MM.1S (cell line): ENCODE results near the gene MPND.

ENCODE experiments used
- DNase-seq: peaks from one replicate; pipeline ENCODE4 v3.0.0-alpha.2; 2015
- H2AFZ ChIP-seq: fragments of 300-600 bp; sonication (generic); 2 replicates; pipeline ENCODE4 v1.6.0; 2016; ENCODE audit warnings: antibody characterized with exemption, low read length
- H3F3A ChIP-seq: fragments of 300-600 bp; sonication (generic); 2 replicates; pipeline ENCODE4 v1.6.1; 2016; ENCODE audit warnings: mild to moderate bottlenecking, antibody characterized with exemption, low read length, moderate library complexity, mixed read lengths; ENCODE audit not compliant: insufficient read depth
- H3K27ac ChIP-seq: fragments of 300-600 bp; sonication (generic); 2 replicates; pipeline ENCODE4 v1.5.1; 2016; ENCODE audit warnings: mild to moderate bottlenecking, low read length
- H3K27me3 ChIP-seq: fragments of 300-600 bp; sonication (generic); replicated peaks from 2 replicates; pipeline ENCODE4 v1.6.0; 2016; ENCODE audit warnings: low read length; ENCODE audit not compliant: insufficient read depth
- H3K36me3 ChIP-seq: fragments of 300-600 bp; sonication (generic); replicated peaks from 2 replicates; pipeline ENCODE4 v1.6.1; 2016; ENCODE audit warnings: mild to moderate bottlenecking, low read length, mixed read lengths; ENCODE audit not compliant: insufficient read depth
- H3K4me1 ChIP-seq: fragments of 300-600 bp; sonication (generic); 2 replicates; pipeline ENCODE4 v1.6.1; 2016; ENCODE audit warnings: low read length, mixed read lengths
- H3K4me2 ChIP-seq: fragments of 300-600 bp; sonication (generic); 2 replicates; pipeline ENCODE4 v1.6.0; 2016; ENCODE audit warnings: low read depth, low read length
- H3K4me3 ChIP-seq: fragments of 300-600 bp; sonication (generic); 2 replicates; pipeline ENCODE4 v1.5.1; 2016; ENCODE audit warnings: low read length, mixed read lengths
- H3K79me2 ChIP-seq: fragments of 300-600 bp; sonication (generic); 2 replicates; pipeline ENCODE4 v1.6.1; 2016; ENCODE audit warnings: mixed run types, low read length, mixed read lengths
- H3K9ac ChIP-seq: fragments of 300-600 bp; sonication (generic); 2 replicates; pipeline ENCODE4 v1.6.1; 2016; ENCODE audit warnings: low read length, mixed read lengths
- H3K9me2 ChIP-seq: fragments of 300-600 bp; sonication (generic); replicated peaks from 2 replicates; pipeline ENCODE4 v1.6.1; 2016; ENCODE audit warnings: mild to moderate bottlenecking, low read length, mixed read lengths; ENCODE audit not compliant: insufficient read depth
- H3K9me3 ChIP-seq: fragments of 300-600 bp; sonication (generic); replicated peaks from 2 replicates; pipeline ENCODE4 v1.6.1; 2016; ENCODE audit warnings: mild to moderate bottlenecking, low read length, mixed read lengths; ENCODE audit not compliant: insufficient read depth
- H4K20me1 ChIP-seq: fragments of 300-600 bp; sonication (generic); 2 replicates; pipeline ENCODE4 v1.6.1; 2016; ENCODE audit warnings: mild to moderate bottlenecking, low read length, moderate library complexity, mixed read lengths; ENCODE audit not compliant: insufficient read depth
- EZH2 ChIP-seq: fragments of 300-600 bp; sonication (generic); optimal IDR thresholded peaks from 2 replicates; pipeline ENCODE3; 2017; ENCODE audit warnings: low read depth, mild to moderate bottlenecking, antibody characterized with exemption, low read length, mixed read lengths
- EZH2phosphoT487 ChIP-seq: fragments of 300-600 bp; sonication (generic); IDR thresholded peaks from 2 replicates; pipeline ENCODE4 v1.6.1; 2018; ENCODE audit warnings: antibody characterized with exemption, low read length
- TF ChIP-seq, protein P1 (sequence below): fragments of 300-600 bp; sonication (generic); IDR thresholded peaks from 2 replicates; pipeline ENCODE4 v1.5.1; 2016; ENCODE audit warnings: antibody characterized with exemption, low read length, mixed read lengths

Gene MPND

DNA sequence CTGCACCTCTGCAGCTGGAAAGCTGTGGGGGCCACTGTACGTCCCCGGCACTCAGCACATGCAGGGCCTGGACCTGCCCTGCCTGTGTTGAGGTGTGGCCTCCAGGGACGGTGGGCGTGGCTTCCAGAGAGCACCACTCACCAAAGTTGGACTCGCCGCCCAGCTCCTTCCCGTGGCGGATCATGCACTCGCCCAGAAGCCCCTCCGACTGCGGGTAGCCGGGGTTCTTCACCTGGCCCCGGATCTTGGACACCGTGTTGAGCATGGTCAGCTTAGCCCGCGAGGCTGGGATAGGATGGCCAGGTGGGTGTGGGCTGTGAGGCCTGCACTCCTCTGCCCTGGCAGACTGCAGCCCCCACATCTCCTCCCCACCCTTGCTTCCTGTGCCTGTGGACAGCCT, 22.0 kb downstream of the MPND start:
- DNase-seq = no peak
- peaks cover 19% of the 10 kb centered on the region for H3K79me2 ChIP-seq
- H3K4me2 ChIP-seq = no peak overlapping the region
- peaks cover 17% of the 10 kb centered on the region for H3K4me1 ChIP-seq
- no peaks in the 10 kb centered on the region; the same call in 1 of the 2 replicates for H4K20me1 ChIP-seq
- H3F3A ChIP-seq = peaks cover 17% of the 10 kb centered on the region
- no peaks in the 10 kb centered on the region for H3K9me2 ChIP-seq
- TF ChIP-seq EZH2phosphoT487 (no peak), EZH2 (no peak)
- TF ChIP-seq, protein P1, sequence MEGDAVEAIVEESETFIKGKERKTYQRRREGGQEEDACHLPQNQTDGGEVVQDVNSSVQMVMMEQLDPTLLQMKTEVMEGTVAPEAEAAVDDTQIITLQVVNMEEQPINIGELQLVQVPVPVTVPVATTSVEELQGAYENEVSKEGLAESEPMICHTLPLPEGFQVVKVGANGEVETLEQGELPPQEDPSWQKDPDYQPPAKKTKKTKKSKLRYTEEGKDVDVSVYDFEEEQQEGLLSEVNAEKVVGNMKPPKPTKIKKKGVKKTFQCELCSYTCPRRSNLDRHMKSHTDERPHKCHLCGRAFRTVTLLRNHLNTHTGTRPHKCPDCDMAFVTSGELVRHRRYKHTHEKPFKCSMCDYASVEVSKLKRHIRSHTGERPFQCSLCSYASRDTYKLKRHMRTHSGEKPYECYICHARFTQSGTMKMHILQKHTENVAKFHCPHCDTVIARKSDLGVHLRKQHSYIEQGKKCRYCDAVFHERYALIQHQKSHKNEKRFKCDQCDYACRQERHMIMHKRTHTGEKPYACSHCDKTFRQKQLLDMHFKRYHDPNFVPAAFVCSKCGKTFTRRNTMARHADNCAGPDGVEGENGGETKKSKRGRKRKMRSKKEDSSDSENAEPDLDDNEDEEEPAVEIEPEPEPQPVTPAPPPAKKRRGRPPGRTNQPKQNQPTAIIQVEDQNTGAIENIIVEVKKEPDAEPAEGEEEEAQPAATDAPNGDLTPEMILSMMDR = no peak
- H3K27ac ChIP-seq = no peak overlapping the region
- no peak overlapping the region for H3K4me3 ChIP-seq
- H2AFZ ChIP-seq = no peak overlapping the region
- no peaks in the 10 kb centered on the region for H3K27me3 ChIP-seq
- H3K9me3 ChIP-seq = no peaks in the 10 kb centered on the region
- H3K36me3 ChIP-seq = 0 out of 2 replicates have a peak, but pooled peaks cover 4% of the 10 kb centered on the region
- no peak overlapping the region for H3K9ac ChIP-seq

DNA sequence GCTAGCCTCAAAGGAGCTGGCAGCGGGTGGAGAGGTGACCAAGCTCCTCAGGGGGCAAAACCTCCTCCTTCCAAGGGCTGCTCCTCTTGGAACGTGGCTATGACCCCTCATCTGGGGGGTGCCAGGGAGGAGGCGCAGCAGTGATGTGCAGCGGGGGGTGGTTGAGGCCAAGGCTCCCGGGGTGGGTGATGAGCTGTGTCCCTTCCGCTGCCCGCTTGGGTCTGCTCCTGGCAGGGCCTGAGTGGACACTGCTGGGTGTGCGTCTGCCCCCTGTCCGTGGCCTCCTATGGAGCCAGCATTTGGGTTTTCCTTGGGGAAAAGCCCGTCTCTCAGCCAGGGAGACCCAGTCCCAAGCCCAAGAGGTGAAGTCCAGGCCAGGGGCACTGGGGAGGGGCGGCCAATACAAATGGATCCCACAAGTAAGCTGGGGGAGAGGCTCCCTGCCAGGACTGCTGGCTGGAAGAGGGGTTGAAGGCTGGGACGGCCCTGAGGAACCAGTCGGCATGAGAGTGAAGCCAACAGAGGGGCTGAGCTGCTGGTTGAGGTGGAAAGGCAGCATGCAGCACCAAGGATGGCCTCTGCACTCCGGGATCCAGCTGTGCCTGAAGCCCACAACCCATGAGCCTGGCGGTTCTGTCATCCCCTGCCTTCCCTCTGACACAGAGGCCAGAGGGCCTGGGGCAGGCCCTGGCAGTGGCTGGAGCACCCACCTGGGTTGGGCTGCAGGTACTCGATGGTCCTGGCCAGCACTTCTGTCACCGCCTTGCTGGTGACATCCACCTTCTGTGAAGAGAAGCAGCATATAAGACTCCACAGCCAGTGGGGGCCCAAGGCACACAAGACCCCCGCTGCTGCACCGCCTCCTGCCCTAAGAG, 22.7 kb downstream of the MPND start:
- no peak for DNase-seq
- H3K4me1 ChIP-seq = peaks cover 24% of the 10 kb centered on the region
- H3K9me3 ChIP-seq = no peaks in the 10 kb centered on the region
- no peaks in the 10 kb centered on the region; the same call in 1 of the 2 replicates for H4K20me1 ChIP-seq
- H3K9ac ChIP-seq = no peak overlapping the region
- no peak overlapping the region for H3K4me3 ChIP-seq
- H3K27me3 ChIP-seq = no peaks in the 10 kb centered on the region
- no peak overlapping the region for H2AFZ ChIP-seq
- H3K9me2 ChIP-seq = no peaks in the 10 kb centered on the region
- H3K4me2 ChIP-seq = no peak overlapping the region
- no peak for TF ChIP-seq EZH2phosphoT487
- peaks cover 26% of the 10 kb centered on the region for H3K79me2 ChIP-seq
- H3F3A ChIP-seq = peaks cover 22% of the 10 kb centered on the region
- no peak overlapping the region for H3K27ac ChIP-seq
- 0 out of 2 replicates have a peak, but pooled peaks cover 4% of the 10 kb centered on the region for H3K36me3 ChIP-seq

DNA sequence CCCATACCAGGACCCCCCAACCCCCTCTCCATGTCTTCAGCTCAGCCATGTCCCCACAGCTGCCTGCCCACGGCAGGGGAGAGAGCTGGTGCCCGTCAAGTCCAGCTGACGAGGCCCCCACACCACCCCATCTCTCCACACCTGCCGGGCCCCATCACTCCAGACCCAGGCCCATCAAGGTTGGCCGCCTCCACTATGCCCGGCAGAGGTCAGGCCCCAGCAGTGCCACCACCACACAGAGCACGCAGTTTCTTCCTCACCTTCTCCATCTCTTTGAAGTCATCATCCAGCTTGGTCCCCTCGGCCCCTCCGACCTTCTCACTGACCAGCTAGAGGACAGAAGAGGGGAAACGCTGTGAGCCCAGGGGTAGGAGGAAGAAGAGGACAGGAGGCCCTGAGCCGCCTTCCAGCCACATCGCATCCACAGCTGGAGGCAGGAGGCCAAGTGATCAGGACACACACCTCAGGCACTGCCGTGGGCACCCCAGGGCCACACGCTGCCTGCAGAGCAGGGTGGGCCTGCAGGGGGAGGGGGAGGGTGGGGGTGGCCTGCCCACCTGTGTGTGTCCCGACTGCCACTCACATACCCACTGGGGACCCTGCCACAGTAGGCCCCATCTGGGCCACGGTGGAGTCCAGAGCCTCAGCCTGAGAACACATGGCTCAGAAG, 23.4 kb downstream of the MPND start:
- Histone ChIP-seq H3K4me3 (no peak overlapping the region), H3K9me3 (no peaks in the 10 kb centered on the region), H3K79me2 (peaks cover 33% of the 10 kb centered on the region), H3K27ac (no peak overlapping the region), H2AFZ (no peak overlapping the region), H3K4me2 (no peak overlapping the region), H3K36me3 (0 out of 2 replicates have a peak, but pooled peaks cover 4% of the 10 kb centered on the region), H3K27me3 (no peaks in the 10 kb centered on the region), H3K9me2 (no peaks in the 10 kb centered on the region), H4K20me1 (no peaks in the 10 kb centered on the region; the same call in 1 of the 2 replicates), H3F3A (peaks cover 22% of the 10 kb centered on the region), H3K4me1 (peaks cover 29% of the 10 kb centered on the region), H3K9ac (no peak overlapping the region)
- TF ChIP-seq, protein P1 = no peak
- TF ChIP-seq EZH2phosphoT487 (no peak), EZH2 (no peak)
- no peak for DNase-seq
